GM19035 (cell line): ENCODE measurements around the gene HACD3.
A peak's percentile ranks its signal among the peaks of the same experiment; 100 is the strongest.
"Not testable (repeated sequence)": the region's sequence is repeated elsewhere in the genome, so short reads cannot be mapped to it uniquely, and the experiment has no call there.

Source experiments
- ATAC-seq: cut with Tn5 transposase; IDR thresholded peaks from one replicate; pipeline ENCODE4 v1.9.1; 2021; ENCODE audit not compliant: unreplicated experiment

The HACD3 gene

DNA sequence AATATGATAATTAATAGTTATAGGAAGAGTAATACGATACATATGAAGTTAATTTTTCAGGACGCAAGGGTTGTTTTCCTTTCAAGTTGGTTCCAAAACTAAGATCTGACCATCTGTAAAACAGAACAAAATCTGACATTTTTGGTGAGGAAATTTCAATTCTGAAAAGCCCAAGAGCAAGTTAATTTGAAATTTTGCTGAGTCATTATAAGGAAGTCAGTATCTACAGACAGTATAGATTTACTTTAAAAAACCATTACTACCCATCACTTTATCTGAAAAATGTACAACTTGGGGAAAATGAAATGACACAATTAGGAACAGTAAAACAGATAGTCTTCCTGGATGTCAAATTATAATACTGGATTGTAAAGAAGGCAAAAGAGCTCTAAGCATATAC, 68.2 kb downstream of the HACD3 start:
- no peak for ATAC-seq

DNA sequence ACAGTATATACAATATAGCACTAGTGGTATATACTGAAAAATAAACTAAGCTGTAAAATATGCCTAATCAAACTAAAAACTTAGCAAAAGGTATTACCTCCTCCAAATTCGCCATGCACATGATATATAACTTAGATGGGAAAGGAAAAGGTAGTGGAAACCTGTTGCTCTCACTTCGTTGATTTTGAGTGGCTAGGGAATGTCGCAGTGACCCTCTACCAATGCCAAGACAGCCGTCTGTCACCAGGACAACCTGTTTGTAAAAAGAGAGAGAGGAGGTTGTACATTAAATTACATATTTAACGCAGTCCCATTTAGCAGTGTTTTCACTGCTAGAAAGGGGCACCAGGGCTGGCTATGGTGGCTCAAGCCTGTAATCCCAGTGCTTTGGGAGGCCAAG, 69.4 kb downstream of the HACD3 start:
- ATAC-seq, result no peak

DNA sequence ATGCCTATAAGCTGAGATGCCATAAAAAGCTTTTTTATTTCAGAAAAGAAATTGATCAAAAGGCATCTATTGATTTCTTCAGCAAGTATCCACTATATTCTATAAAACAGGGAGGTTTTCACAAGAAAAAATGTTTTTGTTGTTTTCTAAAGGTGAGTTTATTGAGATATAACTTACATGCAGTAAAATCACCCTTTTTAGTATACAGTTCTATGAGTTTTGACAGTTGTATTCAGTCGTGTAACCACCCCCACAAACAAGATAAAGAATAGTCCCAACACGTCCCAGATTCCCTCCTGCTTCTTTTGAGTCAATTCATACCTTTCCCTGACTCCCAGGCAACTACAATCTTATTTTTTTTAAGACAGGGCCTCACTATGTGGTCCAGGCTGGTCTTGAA, 72.9 kb downstream of the HACD3 start:
- no peak for ATAC-seq

DNA sequence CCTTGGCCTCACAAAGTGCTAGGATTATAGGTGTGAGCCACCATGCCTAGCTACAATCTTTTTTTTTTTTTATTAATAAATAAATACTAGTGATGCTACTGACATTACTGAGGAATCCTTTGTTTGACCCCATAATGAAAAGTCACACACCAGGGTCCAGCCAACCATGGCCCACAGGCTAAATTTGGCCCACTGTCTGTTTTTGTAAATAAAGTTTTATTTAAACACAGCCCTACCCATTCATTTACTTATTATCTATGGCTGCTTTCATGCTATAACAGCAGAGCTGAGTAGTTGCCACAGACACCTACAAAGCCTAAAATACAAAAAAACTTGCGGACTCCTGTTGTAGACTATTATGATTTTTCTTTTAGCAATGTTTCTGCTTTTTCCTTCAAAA, 73.3 kb downstream of the HACD3 start:
- ATAC-seq, result no peak

DNA sequence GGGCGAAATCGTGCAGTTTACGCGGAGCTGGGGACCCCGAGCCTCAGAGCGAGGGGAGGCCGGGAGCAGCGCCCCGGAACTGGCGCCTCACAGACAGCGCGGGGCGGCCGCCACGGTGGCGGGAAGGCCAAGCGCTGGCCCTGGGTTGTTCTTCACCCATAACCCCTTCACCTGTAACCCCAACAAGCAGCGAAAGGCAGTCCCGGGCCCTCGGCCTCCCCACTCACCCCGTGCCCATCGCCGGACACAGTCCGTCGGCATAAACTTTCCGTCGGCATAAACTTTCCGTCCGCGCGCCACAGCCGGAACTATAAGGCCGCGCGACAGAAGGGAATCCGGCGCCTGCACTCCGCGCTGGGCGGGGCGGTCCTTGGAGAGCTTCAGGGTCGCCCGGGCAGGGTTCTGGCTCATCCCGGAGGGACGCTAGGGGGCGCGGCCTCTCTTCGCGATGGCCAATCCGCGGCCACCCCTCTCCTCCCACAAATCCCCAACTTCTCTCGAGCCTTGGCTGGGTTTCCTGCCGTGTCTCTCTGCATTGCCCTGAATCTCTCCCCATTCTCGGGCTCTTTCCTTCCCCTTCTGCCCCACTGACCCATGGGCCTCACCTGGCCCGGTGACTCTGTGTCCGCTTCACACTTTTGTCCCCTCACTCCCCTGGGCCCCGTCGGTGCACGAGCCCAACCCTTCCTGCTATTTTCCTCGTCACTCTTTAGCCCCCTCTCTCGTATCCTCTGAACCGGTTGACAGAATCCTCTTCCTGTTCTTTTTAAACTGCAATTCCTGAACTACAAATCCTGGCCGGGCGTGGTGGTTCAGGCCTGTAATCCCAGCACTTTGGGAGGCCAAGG, 80.8 kb downstream of the HACD3 start, which contains the start of gene INTS14:
INTS14 (minus strand) TSS at position 261 of the 848 bp plus-strand sequence. CDS start 3,751 bp downstream, outside the sequence.
- ATAC-seq, result peak; percentile 98

DNA sequence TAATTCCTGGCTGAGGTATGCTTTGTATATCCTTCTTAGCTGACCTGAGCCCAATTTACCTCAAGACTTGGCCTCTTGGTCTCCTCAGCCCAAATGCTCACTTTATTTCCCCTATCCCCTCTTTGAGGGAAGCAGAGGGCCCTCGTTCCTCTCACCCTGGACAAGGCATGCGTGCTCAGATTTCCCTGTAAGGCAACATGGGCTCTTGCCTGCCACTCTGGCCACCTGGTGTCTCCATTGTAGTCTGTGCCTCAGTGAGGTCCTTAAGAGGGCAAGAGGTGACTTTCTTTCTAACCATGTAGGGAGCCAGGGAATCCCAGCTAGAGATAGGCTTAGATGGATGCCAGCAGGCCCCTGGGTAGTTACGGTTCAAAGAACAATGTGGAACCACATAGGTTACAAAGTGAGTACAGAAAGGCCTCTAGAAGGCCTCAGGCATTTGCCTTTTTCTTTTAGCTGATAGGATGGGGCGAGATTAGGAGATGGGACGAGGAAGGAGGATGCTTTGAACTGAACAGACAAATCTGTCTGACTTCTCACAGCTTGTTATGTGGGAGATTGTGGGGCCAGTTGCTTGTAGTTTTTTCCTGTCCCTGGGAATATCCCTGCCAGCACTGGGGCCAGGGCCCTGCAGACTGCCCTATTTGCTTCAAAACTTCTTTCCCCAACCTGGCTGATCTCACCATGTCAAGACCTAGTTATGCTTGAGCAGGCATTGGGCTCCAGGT, 81.8 kb downstream of the HACD3 start:
- no peak for ATAC-seq

DNA sequence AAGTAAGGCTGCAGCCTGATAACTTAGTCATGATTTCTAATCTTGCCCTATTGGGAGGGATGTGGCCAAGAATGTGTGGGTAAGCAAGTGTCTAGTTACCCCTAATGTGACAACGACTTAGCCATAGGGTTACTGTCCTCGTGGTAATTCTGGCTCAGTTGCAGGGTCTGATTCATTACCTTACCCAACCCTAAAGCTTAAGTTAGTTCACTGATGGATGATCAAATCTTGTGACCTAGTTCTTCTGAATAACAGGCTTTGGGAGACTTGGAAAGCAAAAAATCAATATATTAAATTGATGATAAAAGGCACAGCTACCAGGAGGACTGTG, 82.3 kb downstream of the HACD3 start:
- ATAC-seq, result no peak

DNA sequence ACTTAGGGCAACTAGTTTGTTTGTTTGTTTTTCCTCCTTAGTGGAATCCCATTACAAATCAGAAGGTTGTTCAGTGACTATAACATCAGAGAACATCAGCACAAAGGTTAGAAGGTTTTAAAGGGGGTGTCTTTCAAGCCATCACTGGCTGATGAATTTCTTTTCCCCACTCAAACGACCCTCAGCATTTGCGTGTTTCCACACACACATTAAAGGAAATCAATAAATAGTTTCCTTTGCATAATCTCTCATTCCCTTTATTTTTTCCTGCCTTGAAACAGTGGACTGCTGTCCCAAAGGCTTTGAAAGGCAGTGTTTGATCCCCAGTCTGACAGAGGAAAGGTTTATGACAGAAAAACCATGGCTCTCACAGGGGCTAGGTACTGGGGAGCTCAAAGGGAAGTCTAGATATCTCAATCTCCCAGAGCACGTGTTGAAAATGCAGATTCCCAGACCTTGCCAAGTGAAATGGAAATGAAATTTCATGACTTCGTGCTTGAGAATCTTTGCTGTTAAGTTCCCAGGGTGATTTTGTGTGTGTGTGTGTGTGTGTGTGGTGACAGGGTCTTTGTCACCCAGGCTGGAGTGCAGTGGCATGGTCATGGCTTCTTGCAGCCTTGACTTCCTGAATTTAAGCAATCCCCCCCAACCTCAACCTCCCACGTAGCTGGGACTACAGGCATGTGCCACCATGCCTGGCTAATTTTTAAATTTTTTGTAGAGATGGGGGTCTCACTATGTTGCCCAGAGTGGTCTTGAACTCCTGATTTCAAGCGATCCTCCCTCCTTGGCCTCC, 82.9 kb downstream of the HACD3 start:
- ATAC-seq, result no peak

DNA sequence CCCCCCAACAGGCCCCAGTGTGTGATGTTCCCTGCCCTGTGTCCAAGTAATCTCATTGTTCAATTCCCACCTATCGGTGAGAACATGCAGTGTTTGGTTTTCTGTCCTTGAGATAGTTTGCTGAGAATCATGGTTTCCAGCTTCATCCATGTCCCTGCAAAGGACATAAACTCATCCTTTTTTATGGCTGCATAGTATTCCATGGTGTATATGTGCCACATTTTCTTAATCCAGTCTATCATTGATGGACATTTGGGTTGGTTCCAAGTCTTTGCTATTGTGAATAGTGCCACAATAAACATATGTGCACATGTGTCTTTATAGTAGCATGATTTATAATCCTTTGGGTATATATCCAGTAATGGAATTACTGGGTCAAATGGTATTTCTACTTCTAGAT, 85.6 kb downstream of the HACD3 start:
- not testable (repeated sequence) for ATAC-seq

DNA sequence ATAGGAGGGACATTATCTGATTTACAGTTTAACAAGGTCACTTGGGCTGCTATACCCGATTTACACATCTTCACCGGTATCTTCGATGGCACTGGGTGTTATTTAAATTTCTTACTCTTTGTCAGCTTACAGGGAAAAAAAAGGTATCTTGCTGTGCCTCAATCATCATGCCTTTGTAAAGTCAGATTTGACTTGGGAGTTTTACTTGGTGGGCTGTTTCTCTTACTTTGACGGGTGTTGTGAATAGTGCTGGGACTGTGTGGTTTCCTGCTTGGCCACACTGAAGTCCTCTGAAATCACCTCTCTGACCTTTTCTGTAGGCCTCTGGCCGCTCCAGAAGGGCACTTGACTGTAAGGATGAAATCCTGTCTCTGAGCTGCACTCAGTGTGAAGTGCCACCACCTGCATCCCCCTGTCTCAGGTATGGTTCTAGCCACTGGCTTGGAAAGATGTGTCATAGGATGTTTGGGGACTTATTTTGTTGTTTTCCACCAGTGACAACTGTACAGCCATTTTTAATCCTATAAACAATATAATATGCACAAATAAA, 88.4 kb downstream of the HACD3 start:
- ATAC-seq, result no peak

DNA sequence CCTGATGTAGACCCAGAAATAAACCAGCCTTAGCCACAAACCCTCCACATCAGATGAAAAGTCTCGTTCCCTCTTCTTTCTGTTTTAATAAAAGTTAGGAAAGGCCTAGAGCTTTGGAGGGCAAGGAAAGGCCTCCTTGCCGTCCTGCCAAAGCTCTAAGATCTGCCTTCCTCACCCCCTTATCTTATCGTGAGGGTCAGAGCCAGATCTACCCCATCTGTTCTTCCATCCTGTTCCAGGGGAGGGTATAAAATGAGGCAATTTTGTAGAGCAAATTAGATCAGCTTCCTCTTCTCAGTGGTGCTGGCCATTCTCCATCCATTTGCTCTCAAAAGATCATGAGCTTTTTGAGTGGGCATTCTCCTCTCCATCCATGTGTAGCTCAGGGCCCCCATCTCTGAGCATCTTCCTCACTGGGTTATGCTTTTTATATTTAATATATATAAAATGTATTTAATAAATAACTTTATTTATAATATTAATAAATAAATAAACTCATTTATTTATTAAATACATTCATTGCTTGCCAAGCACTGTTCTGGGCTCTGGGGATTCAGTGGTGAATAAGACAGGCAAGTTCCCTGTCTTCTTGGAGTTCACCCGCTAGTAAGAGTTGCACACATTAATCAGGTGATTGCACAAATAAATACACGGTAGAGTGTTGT, 89.5 kb downstream of the HACD3 start:
- ATAC-seq, result no peak

DNA sequence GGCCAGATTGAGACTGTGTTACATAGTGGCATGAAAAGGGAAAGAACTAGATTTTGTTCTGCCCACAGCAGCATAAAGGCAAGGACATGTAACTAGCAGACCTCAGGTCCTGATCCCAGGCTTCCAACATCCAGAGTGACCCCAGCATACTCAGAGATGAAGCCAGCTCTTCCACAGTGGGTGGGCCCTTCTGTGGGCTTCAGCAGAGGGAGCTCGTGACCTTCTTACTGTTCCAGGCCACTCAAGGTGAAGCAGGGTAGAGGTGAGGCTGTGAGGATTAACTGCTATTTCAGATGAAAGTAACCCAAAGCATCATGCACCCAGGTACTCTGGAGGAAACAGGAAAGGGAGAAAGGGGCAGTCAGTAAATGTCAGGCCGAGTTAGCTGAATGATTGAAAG, 90.6 kb downstream of the HACD3 start:
- no peak for ATAC-seq

DNA sequence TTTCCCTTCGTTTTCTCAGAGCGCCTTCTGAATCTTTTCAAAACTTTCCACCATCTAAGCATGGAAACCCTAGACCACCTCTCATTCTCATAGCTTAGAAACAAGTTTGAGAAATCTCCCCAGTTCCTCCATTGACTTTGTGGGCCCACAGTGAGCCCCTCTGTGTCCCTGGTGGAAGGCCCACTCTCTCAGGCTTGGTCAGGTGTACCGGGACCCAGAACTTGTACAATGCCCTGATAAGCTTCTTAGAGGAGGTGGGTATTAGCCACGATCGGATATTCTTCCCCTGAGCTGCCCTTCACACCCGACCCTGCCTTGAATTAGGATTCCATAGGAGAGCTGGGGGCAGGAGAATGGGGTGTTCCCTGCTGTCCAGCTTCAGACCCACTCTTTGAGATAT, 91.4 kb downstream of the HACD3 start, which contains the start of gene SLC24A1:
SLC24A1 (plus strand) TSS at position 301 of the 400 bp plus-strand sequence. CDS start 2,143 bp downstream, outside the sequence.
- ATAC-seq, result no peak

DNA sequence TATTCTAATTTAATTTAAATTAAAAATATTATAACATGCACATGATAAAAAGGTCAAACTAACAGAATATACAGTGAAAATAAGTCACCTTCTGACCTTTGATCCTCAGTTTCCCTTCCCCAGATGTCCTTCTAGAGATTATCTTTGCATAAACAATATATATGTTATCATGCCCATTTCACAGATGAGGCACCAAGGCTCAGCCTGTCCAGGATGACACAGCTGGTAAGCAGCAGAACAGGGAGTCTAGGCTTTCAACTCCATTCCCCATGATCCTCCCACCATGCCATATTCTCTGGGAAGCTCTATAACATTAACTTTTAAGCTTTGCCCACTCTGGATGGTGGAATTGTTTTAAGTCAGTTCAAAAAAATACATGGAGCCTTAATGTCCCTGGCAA, 92.8 kb downstream of the HACD3 start:
- no peak for ATAC-seq

DNA sequence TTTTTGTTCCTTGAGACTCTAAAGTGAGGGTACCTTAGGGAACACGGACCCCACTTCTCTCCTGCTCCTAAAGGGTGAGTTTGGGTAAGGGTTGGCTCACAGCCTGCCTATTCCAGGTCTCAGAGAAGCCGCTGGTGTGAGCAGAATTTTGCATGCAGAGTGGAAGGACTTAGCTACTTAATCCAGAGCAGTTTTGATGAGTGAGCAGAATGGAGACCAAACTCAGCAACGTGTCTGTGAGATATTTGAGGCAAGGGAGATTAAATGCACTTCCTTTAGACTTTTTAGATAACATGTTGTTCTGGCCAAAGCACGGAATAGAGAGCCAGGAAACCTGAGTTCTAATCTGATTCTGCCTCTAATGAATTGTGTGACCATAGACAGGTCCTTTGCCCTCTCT, 96.6 kb downstream of the HACD3 start:
- no peak for ATAC-seq
